ENCODE results near the gene MBD3L2.

GRCh38 chr19:7000816-7001215 is 48.3 kb upstream of the MBD3L2 start:
- TF ChIP-seq NFIC (IDR thresholded peaks at IDR 0.05): no peak
- TF ChIP-seq TEAD4 (IDR thresholded peaks at IDR 0.05): no peak

Measured in Ishikawa (cell line).